ENCODE results near the gene IGLL5. TPM values are rescaled to one million over a fixed set of nuclear protein-coding genes. Genes with fewer than 3 reads are reported as not detected.

Gene IGLL5
- total RNA-seq, 1 donor from 2014 or later: not detected

DNA sequence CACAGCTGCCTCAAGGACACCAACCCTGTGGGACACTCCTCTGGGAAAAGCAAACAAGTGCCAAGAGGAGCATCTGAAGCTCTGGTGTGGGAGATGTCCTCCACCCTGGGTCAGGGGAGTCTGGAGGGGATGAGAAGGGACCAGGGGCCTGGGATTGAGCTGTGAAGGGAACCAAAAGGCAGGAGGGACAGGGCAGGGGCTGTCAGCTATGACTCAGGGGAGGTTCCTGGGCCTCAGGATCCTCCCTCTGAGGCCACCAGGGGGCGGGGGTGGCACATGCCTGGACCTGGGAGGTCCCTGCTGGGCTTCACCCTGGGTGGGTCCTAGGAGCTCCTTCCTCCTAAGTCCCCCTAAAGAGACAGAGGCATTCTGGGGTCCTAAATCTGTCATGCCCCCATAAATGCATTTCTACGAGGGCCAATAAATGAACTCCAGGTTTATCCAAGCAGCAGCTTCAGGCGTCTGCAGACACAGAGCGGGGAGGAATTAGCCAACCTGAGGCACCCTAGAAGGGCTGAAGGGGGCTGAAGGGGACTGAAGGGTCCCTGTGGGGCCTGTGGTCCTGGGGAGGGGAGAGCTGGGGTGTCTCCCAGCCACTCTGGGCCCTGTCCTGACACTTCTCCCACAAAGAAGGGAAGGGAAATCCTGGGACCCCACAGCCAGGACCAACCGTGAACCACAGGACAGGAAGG lies 31.9 kb upstream of the IGLL5 start:
- peak; percentile 29 for TF ChIP-seq CTCF (IDR thresholded peaks at IDR 0.05)
- Mint-ChIP-seq H3K36me3 (ENCODE audit: unreplicated experiment) (no peaks in the 10 kb centered on the region), H3K4me1 (ENCODE audit: unreplicated experiment) (no peaks in the 10 kb centered on the region), H3K27ac (ENCODE audit: unreplicated experiment) (no peak overlapping the region), H3K27me3 (ENCODE audit: unreplicated experiment) (peaks cover 25% of the 10 kb centered on the region), H3K9me3 (ENCODE audit: unreplicated experiment) (no peaks in the 10 kb centered on the region), H3K4me3 (ENCODE audit: unreplicated experiment) (no peak overlapping the region)
- no peak for DNase-seq (ENCODE audit: extremely low spot score, unreplicated experiment)

- H3K27ac Mint-ChIP-seq (ENCODE audit: unreplicated experiment): no peak overlapping the region
- peaks cover 30% of the 10 kb centered on the region for H3K27me3 Mint-ChIP-seq (ENCODE audit: unreplicated experiment)
- no peak for DNase-seq (ENCODE audit: extremely low spot score, unreplicated experiment)
- no peaks in the 10 kb centered on the region for H3K4me1 Mint-ChIP-seq (ENCODE audit: unreplicated experiment)
- H3K9me3 Mint-ChIP-seq (ENCODE audit: unreplicated experiment): no peaks in the 10 kb centered on the region
- TF ChIP-seq CTCF (IDR thresholded peaks at IDR 0.05): no peak
- H3K4me3 Mint-ChIP-seq (ENCODE audit: unreplicated experiment): no peak overlapping the region
- H3K36me3 Mint-ChIP-seq (ENCODE audit: unreplicated experiment): no peaks in the 10 kb centered on the region
Measured at GRCh38 chr22:22856364-22856763, 31.3 kb upstream of the IGLL5 start.

DNA sequence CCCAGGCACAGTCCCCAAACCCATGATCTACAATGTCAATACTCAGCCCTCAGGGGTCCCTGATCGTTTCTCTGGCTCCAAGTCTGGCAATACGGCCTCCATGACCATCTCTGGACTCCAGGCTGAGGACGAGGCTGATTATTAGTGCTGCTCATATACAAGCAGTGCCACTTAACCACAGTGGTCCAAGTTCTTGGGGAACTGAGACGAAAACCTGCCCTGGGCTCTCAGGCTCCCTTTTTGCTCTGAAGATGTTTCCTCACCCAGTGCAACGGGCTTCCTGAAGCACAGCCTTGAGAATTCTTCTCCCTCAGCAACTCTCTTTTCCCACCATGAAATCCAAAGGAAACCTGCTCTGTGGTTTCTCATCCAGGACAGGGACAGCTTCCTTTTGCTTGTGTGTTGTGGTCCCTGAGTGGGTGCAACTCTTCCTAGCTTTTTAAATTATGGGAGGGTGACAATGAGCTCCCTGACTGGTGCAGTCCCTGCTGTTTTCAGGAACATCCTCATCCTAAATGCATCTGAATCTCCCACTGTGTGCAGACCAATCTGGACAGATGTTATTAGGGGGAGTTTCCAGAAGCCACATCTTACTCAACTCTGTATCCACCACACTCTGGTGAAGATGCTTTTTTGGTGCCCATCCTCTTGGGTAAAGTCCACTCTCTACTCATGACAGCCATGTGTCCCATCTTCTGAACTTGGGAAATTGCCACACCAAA lies 30.6 kb upstream of the IGLL5 start:
- TF ChIP-seq CTCF (IDR thresholded peaks at IDR 0.05): no peak
- H3K27ac Mint-ChIP-seq (ENCODE audit: unreplicated experiment): no peak overlapping the region
- no peak overlapping the region for H3K4me3 Mint-ChIP-seq (ENCODE audit: unreplicated experiment)
- H3K4me1 Mint-ChIP-seq (ENCODE audit: unreplicated experiment): no peaks in the 10 kb centered on the region
- H3K27me3 Mint-ChIP-seq (ENCODE audit: unreplicated experiment): peaks cover 37% of the 10 kb centered on the region
- DNase-seq (ENCODE audit: extremely low spot score, unreplicated experiment): no peak
- no peaks in the 10 kb centered on the region for H3K36me3 Mint-ChIP-seq (ENCODE audit: unreplicated experiment)
- no peaks in the 10 kb centered on the region for H3K9me3 Mint-ChIP-seq (ENCODE audit: unreplicated experiment)

GRCh38 chr22:22857607-22858558 lies 29.7 kb upstream of the IGLL5 start:
- Mint-ChIP-seq H3K4me1 (ENCODE audit: unreplicated experiment) (no peaks in the 10 kb centered on the region), H3K27me3 (ENCODE audit: unreplicated experiment) (peaks cover 40% of the 10 kb centered on the region), H3K36me3 (ENCODE audit: unreplicated experiment) (no peaks in the 10 kb centered on the region), H3K27ac (ENCODE audit: unreplicated experiment) (no peak overlapping the region), H3K4me3 (ENCODE audit: unreplicated experiment) (no peak overlapping the region), H3K9me3 (ENCODE audit: unreplicated experiment) (no peaks in the 10 kb centered on the region)
- DNase-seq (ENCODE audit: extremely low spot score, unreplicated experiment): no peak
- TF ChIP-seq CTCF (IDR thresholded peaks at IDR 0.05): no peak

Data from osteocyte (in vitro differentiated cells).